ENCODE measurements around the gene UGT1A4.

- TF ChIP-seq EP300 (IDR thresholded peaks at IDR 0.05; ENCODE audit: borderline replicate concordance) (no peak), MAX (IDR thresholded peaks at IDR 0.05) (no peak), YY1 (IDR thresholded peaks at IDR 0.05; ENCODE audit: low read depth) (no peak), TAF1 (IDR thresholded peaks at IDR 0.05; ENCODE audit: low read depth) (no peak), REST (IDR thresholded peaks at IDR 0.05; ENCODE audit: low read depth) (no peak), TEAD4 (IDR thresholded peaks at IDR 0.05) (no peak), CEBPB (IDR thresholded peaks at IDR 0.05) (no peak), RAD21 (IDR thresholded peaks at IDR 0.05; ENCODE audit: low read depth) (no peak), FOXM1 (IDR thresholded peaks at IDR 0.05; ENCODE audit: borderline replicate concordance, low read depth) (no peak)
Observed at GRCh38 chr2:233799716-233800115, 81.2 kb downstream of the UGT1A4 start.
